Measurements from ENCODE around the gene ZNF428.
"Not testable (repeated sequence)": the region's sequence is repeated elsewhere in the genome, so short reads cannot be mapped to it uniquely, and the experiment has no call there.

The ZNF428 gene

DNA sequence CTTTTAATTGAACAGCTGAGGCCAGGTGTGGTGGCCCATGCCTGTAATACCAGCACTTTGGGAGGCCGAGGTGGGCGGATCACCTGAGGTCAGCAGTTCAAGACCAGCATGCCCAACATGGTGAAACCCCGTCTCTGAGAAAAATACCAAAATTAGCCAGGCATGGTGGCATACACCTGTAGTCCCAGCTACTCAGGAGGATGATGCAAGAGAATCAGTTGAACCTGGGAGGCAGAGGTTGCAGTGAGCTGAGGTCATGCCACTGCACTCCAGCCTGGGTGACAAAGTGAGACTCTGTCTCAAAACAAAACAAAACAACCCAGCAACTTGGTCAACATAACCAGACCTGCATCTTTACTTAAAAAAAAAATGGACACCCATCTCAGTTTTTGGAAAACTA, 32.4 kb downstream of the ZNF428 start:
- not testable (repeated sequence) for H3K9me3 ChIP-seq (ENCODE audit: control insufficient read depth, low read length); DNase-seq (ENCODE audit: low read depth); H3K4me3 ChIP-seq (ENCODE audit: low read length); H3K9ac ChIP-seq (ENCODE audit: low read length); H3K27me3 ChIP-seq (replicated peaks; ENCODE audit: control insufficient read depth, insufficient read depth, low read length)
- Histone ChIP-seq H3K4me1 (ENCODE audit: control insufficient read depth, insufficient read depth, low read length) (peaks cover 12% of the 10 kb centered on the region), H3K36me3 (ENCODE audit: control insufficient read depth, insufficient read depth, low read length, severe bottlenecking) (peaks cover 26% of the 10 kb centered on the region)

GRCh38 chr19:43586346-43586745, 33.1 kb downstream of the ZNF428 start:
- H3K27me3 ChIP-seq (replicated peaks; ENCODE audit: control insufficient read depth, insufficient read depth, low read length) = no peaks in the 10 kb centered on the region
- DNase-seq (ENCODE audit: low read depth) = no peak
- H3K9me3 ChIP-seq (ENCODE audit: control insufficient read depth, low read length) = no peaks in the 10 kb centered on the region
- H3K4me3 ChIP-seq (ENCODE audit: low read length) = no peak overlapping the region
- peaks cover 14% of the 10 kb centered on the region for H3K4me1 ChIP-seq (ENCODE audit: control insufficient read depth, insufficient read depth, low read length)
- peaks cover 24% of the 10 kb centered on the region for H3K36me3 ChIP-seq (ENCODE audit: control insufficient read depth, insufficient read depth, low read length, severe bottlenecking)
- H3K9ac ChIP-seq (ENCODE audit: low read length) = no peak overlapping the region

GRCh38 chr19:43584484-43584883, 34.9 kb downstream of the ZNF428 start:
- no peak overlapping the region for H3K9ac ChIP-seq (ENCODE audit: low read length)
- H3K27me3 ChIP-seq (replicated peaks; ENCODE audit: control insufficient read depth, insufficient read depth, low read length) = no peaks in the 10 kb centered on the region
- no peaks in the 10 kb centered on the region for H3K9me3 ChIP-seq (ENCODE audit: control insufficient read depth, low read length)
- H3K36me3 ChIP-seq (ENCODE audit: control insufficient read depth, insufficient read depth, low read length, severe bottlenecking) = peaks cover 15% of the 10 kb centered on the region
- H3K4me3 ChIP-seq (ENCODE audit: low read length) = no peak overlapping the region
- no peak for DNase-seq (ENCODE audit: low read depth)
- peaks cover 13% of the 10 kb centered on the region for H3K4me1 ChIP-seq (ENCODE audit: control insufficient read depth, insufficient read depth, low read length)

DNA sequence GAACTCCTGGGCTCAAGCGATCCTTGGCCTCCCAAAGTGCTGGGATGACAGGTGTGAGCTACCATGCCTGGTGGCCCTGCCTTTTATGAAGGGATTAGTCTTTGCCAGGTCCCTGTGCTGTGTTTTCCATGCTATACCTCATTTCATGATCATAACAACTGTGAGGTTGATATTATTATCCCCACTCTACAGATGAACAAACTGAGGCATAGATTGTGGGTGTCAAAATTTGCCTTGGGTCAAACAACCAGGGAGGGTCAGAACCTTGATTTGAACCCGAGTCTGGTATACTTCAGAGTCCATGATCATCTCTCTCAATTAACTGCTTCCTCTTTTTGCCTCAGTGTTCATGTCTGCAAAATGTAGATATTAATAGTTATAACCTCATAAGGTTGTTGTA, 36.9 kb downstream of the ZNF428 start:
- H3K4me3 ChIP-seq (ENCODE audit: low read length) = no peak overlapping the region
- H3K4me1 ChIP-seq (ENCODE audit: control insufficient read depth, insufficient read depth, low read length) = peaks cover 13% of the 10 kb centered on the region
- H3K36me3 ChIP-seq (ENCODE audit: control insufficient read depth, insufficient read depth, low read length, severe bottlenecking) = peaks cover 8% of the 10 kb centered on the region
- no peak for DNase-seq (ENCODE audit: low read depth)
- no peaks in the 10 kb centered on the region for H3K27me3 ChIP-seq (replicated peaks; ENCODE audit: control insufficient read depth, insufficient read depth, low read length)
- H3K9me3 ChIP-seq (ENCODE audit: control insufficient read depth, low read length) = no peaks in the 10 kb centered on the region
- no peak overlapping the region for H3K9ac ChIP-seq (ENCODE audit: low read length)

- Histone ChIP-seq H3K4me1 (ENCODE audit: control insufficient read depth, insufficient read depth, low read length) (peaks cover 13% of the 10 kb centered on the region), H3K27me3 (replicated peaks; ENCODE audit: control insufficient read depth, insufficient read depth, low read length) (no peaks in the 10 kb centered on the region), H3K36me3 (ENCODE audit: control insufficient read depth, insufficient read depth, low read length, severe bottlenecking) (peaks cover 5% of the 10 kb centered on the region), H3K9ac (ENCODE audit: low read length) (peak overlapping the region; percentile 35), H3K9me3 (ENCODE audit: control insufficient read depth, low read length) (no peaks in the 10 kb centered on the region), H3K4me3 (ENCODE audit: low read length) (peak overlapping the region; percentile 83)
- DNase-seq (ENCODE audit: low read depth) = no peak
These were observed 38.0 kb downstream of the ZNF428 start for GRCh38 chr19:43581467-43581866.

- no peaks in the 10 kb centered on the region for H3K9me3 ChIP-seq (ENCODE audit: control insufficient read depth, low read length)
- no peaks in the 10 kb centered on the region for H3K27me3 ChIP-seq (replicated peaks; ENCODE audit: control insufficient read depth, insufficient read depth, low read length)
- no peak for DNase-seq (ENCODE audit: low read depth)
- no peak overlapping the region for H3K9ac ChIP-seq (ENCODE audit: low read length)
- H3K4me1 ChIP-seq (ENCODE audit: control insufficient read depth, insufficient read depth, low read length) = peaks cover 15% of the 10 kb centered on the region
- no peak overlapping the region for H3K4me3 ChIP-seq (ENCODE audit: low read length)
- H3K36me3 ChIP-seq (ENCODE audit: control insufficient read depth, insufficient read depth, low read length, severe bottlenecking) = no peaks in the 10 kb centered on the region
These were observed 40.6 kb downstream of the ZNF428 start for GRCh38 chr19:43578787-43579186.

DNA sequence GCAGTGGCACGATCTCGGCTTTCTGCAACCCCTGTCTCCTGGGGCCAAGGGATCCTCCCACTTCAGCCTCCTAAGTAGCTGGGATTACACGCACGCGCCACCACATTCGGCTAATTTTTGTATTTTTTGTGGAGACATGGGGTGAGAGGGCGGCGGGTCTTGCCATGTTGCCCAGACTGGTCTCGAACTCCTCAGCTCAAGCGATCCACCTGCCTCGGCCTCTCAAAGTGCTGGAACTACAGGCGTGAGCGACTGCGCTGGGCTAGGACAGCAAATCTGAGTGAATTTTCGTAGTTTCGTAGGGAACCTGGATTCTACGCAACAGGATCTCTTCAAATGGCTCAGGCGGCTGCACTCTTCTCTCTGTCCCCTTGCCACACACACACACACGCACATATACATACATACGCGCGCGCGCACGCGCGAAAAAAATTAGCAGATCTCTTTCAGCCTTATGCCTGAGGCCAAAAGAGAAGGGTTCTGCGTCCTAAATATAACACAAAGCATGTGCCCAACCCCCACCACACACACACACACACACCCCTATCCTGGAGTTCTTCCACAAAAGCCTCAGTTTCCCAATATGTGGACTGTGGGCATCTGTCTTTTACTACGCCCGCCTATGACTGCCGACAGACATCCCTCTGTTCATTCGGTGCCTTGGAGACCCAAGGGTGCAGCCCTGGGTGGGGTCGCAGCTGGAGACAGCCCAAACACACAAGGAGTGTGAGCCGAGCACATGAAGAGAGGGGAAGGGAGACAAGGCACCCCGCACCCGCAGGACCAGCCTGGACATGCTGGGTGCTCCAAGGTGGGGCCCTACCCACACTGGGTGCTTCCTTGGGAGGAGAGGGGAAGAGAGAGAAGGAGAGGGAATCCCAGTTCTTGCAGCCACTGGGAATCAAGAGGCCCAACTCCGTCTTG, 43.2 kb downstream of the ZNF428 start:
- peak overlapping the region; percentile 100 for H3K4me3 ChIP-seq (ENCODE audit: low read length)
- H3K9ac ChIP-seq (ENCODE audit: low read length) = peak overlapping the region; percentile 72
- peaks cover 7% of the 10 kb centered on the region for H3K36me3 ChIP-seq (ENCODE audit: control insufficient read depth, insufficient read depth, low read length, severe bottlenecking)
- no peaks in the 10 kb centered on the region for H3K27me3 ChIP-seq (replicated peaks; ENCODE audit: control insufficient read depth, insufficient read depth, low read length)
- peaks cover 12% of the 10 kb centered on the region for H3K4me1 ChIP-seq (ENCODE audit: control insufficient read depth, insufficient read depth, low read length)
- no peaks in the 10 kb centered on the region for H3K9me3 ChIP-seq (ENCODE audit: control insufficient read depth, low read length)
- no peak for DNase-seq (ENCODE audit: low read depth)

DNA sequence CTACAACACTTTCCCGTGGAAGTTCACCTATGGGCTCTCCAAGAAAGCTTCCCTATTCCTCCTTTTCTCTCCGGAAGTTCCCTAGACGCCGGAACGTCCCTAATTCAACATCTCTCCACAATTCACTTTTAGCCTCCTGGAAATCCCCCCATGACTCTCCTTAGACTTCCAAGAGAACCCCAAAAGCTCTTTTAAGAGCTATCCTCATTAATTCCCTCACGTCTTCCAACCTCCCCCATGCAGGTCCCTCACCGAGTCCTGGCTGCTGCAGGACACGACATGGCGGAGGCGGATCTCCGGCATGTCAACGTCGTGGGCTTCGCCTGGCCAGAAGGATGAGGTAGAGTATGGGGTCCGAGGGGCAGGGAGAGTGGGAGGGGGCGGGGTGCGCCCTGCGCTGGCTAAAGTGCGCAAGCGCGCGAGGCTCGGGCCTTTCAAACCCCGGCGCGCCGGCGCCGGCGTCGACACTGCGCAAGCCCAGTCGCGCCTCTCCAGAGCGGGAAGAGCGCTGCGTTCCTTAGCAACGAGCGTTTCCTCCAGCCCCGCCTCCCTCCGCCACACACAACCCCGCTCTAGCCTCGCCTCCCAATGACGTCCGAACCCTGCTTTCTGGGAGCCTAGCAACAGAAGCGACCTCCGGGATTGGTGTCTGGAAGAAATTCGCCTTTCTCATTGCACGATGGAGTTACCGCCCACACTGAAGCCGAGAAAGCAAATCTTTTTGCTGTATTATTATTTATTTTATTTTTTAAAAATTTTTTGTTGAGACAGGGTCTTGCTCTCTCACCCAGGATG, 44.1 kb downstream of the ZNF428 start, which contains the start of the genes PINLYP and XRCC1:
PINLYP (plus strand) TSS at position 646 of the 795 bp plus-strand sequence. CDS start 1,391 bp downstream, outside the sequence.
XRCC1 (minus strand) TSS at position 372 of the 795 bp plus-strand sequence; CDS start at position 303, 69 bp downstream.
- peak; percentile 100 for DNase-seq (ENCODE audit: low read depth)
- peaks cover 7% of the 10 kb centered on the region for H3K36me3 ChIP-seq (ENCODE audit: control insufficient read depth, insufficient read depth, low read length, severe bottlenecking)
- no peaks in the 10 kb centered on the region for H3K27me3 ChIP-seq (replicated peaks; ENCODE audit: control insufficient read depth, insufficient read depth, low read length)
- H3K9me3 ChIP-seq (ENCODE audit: control insufficient read depth, low read length) = no peaks in the 10 kb centered on the region
- H3K9ac ChIP-seq (ENCODE audit: low read length) = peak within 1 kb of the TSS; percentile 99
- peak within 1 kb of the TSS; percentile 100 for H3K4me3 ChIP-seq (ENCODE audit: low read length)
- H3K4me1 ChIP-seq (ENCODE audit: control insufficient read depth, insufficient read depth, low read length) = peaks cover 9% of the 10 kb centered on the region

- H3K4me1 ChIP-seq (ENCODE audit: control insufficient read depth, insufficient read depth, low read length) = peaks cover 6% of the 10 kb centered on the region
- peak; percentile 22 for DNase-seq (ENCODE audit: low read depth)
- no peaks in the 10 kb centered on the region for H3K27me3 ChIP-seq (replicated peaks; ENCODE audit: control insufficient read depth, insufficient read depth, low read length)
- peaks cover 7% of the 10 kb centered on the region for H3K36me3 ChIP-seq (ENCODE audit: control insufficient read depth, insufficient read depth, low read length, severe bottlenecking)
- H3K9me3 ChIP-seq (ENCODE audit: control insufficient read depth, low read length) = no peaks in the 10 kb centered on the region
- H3K9ac ChIP-seq (ENCODE audit: low read length) = peak overlapping the region; percentile 99
- H3K4me3 ChIP-seq (ENCODE audit: low read length) = peak overlapping the region; percentile 100
These were observed 44.8 kb downstream of the ZNF428 start for GRCh38 chr19:43574424-43575155.

GRCh38 chr19:43572171-43572588, 47.2 kb downstream of the ZNF428 start:
- Histone ChIP-seq H3K27me3 (replicated peaks; ENCODE audit: control insufficient read depth, insufficient read depth, low read length) (no peaks in the 10 kb centered on the region), H3K4me3 (ENCODE audit: low read length) (no peak overlapping the region), H3K4me1 (ENCODE audit: control insufficient read depth, insufficient read depth, low read length) (peaks cover 6% of the 10 kb centered on the region), H3K9ac (ENCODE audit: low read length) (no peak overlapping the region), H3K9me3 (ENCODE audit: control insufficient read depth, low read length) (no peaks in the 10 kb centered on the region), H3K36me3 (ENCODE audit: control insufficient read depth, insufficient read depth, low read length, severe bottlenecking) (peaks cover 7% of the 10 kb centered on the region)
- no peak for DNase-seq (ENCODE audit: low read depth)

Data from adipocyte (in vitro differentiated cells).